Pancreas (tissue), 10 donors: Measurements from ENCODE around the gene ITSN1. TPM values are rescaled to one million over a fixed set of nuclear protein-coding genes. Genes with fewer than 3 reads are reported as not detected.

Source experiments
- ATAC-seq, 4 donors: fragments of 200-7000 bp; cut with Tn5 transposase; one replicate each; pipeline versions ENCODE4 v1.8.0 to v1.9.1; 2020; ENCODE audit warnings: mild to moderate bottlenecking in 4 of 4, moderate library complexity in 4 of 4
- DNase-seq, 6 donors: peaks; one replicate each; pipeline ENCODE4 v3.0.0-alpha.2; 2020
- FAIRE-seq: peaks from 2 replicates; lab custom pipeline; 2012; peaks lifted over from hg19 to GRCh38; lab: Jason Lieb, UNC
- H3K27ac ChIP-seq, 4 donors: fragments of 200-600 bp; sonication (generic); 1 replicate in 3 of 4; 2 replicates in 1 of 4; pipeline versions ENCODE4 v1.5.0 to v1.8.0; 2020
- H3K27me3 ChIP-seq, 4 donors: fragments of 200-600 bp; one replicate each; pipeline ENCODE4 v1.8.0; 2021
- H3K36me3 ChIP-seq, 3 donors: fragments of 200-600 bp; sonication (generic) in 1 of 3; one replicate each; pipeline versions ENCODE4 v1.5.0 to v1.8.0; 2020 to 2021
- H3K4me1 ChIP-seq, 3 donors: fragments of 200-600 bp; one replicate each; pipeline ENCODE4 v1.8.0; 2021
- H3K4me3 ChIP-seq, 4 donors: fragments of 200-600 bp; sonication (generic) in 2 of 4; one replicate each; pipeline versions ENCODE4 v1.5.0 to v1.8.0; 2020 to 2021
- H3K9me3 ChIP-seq, 4 donors: fragments of 200-600 bp; one replicate each; pipeline ENCODE4 v1.8.0; 2021
- WGBS, 2 donors: extraction: QIAGEN DNeasy Blood & Tissue Kit; methylation state at CpG; one replicate each; pipeline ENCODE4 v1.1.7; 2013; 5-methylcytosine and 5-hydroxymethylcytosine counted together
- intact Hi-C, 3 donors: fragments of 100-400 bp; cut with DNase I; formaldehyde crosslinking; loops; one replicate each; pipeline versions ENCODE4 v1.11.1 to v1.14.2; 2022
- polyA plus RNA-seq, 2 donors: library from polyadenylated mRNA; stranded (reverse); fragments of 200-250 nt; gene quantifications; one replicate each; pipeline ENCODE4 v1.2.3, GENCODE V29; 2013
- total RNA-seq, 6 donors: library from RNA; stranded (reverse); fragmentation: NEBNext Ultra II Directional in 4 of 6; extraction: Animal tissue kit (Norgen Biotek cat#: 25700) in 4 of 6; gene quantifications; one replicate each; pipeline versions ENCODE4 v1.2.1 to v1.2.4, GENCODE V29; 2021 to 2023
- TF ChIP-seq, protein P1 (sequence below), 4 donors: fragments of 200-600 bp; sonication (generic) in 3 of 4; IDR thresholded peaks; one replicate each; pipeline versions ENCODE4 v1.5.0 to v1.8.0; 2021; ENCODE audit warnings: antibody characterized with exemption in 4 of 4
- donor health status: healthy with polysubstance abuse.
- donor health status: DM: no; HTN: no; CAD: no; lungs with moderate emphysema.
- donor health status: DM: no; HTN: no; CAD: no.
- donor health status: control.
- donor health status: control.
- donor health status: Bipolar disorder and iron deficiency.
- donor health status: DM: yes; HTN: yes; CAD: no.
- donor health status: DM: no; HTN: no; CAD: no.
- donor health status: DM: no; HTN: no; CAD: no.
- donor health status: DM: yes; HTN: yes; CAD: no.

ITSN1 gene
- total and polyA plus RNA-seq, 8 donors = 3.5 to 19.4 (median 6.0) TPM

DNA sequence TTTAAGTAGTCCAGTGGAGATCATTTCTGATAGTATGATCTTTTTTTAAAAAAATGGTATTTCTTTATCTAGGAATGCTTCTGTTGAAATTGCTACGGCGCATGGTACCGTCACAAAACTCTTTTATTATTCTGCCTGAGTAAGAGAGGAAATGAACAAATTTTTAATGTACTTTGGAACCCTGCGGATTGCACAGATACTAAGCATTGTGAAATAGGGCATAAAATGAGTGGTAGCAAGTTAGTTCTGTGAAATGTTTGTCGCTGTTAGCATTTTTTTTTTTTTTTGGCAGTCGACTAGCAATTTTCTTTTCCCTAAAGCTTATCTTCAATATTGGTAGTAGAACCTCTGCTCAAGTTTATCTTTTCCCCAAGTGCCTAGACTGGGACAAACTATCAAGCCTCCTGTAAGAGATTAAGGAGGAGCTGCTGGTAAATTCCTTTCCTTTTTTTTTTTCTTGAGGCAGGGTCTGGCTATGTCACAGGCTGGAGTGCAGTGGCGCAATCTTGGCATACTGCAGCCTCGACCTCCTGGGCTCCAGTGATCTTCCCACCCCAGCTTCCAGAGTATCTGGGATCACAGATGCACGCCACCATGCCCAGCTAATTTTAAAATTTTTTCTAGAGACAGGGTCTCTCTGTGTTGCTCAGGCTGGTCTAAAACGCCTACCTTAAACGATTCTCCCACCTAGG, 2.2 kb downstream of the ITSN1 start:
- peak overlapping the region in 2 of 4 donors; percentile 87 to 90 for H3K4me3 ChIP-seq
- peaks cover 0 to 7% (median 5%) of the 10 kb centered on the region in 3 donors for H3K4me1 ChIP-seq
- intact Hi-C loops = no loop called here
- H3K27ac ChIP-seq = peak overlapping the region in 1 of 4 donors; percentile 41
- no peaks in the 10 kb centered on the region for H3K27me3 ChIP-seq
- no peaks in the 10 kb centered on the region for H3K36me3 ChIP-seq
- WGBS, 2 donors = 62 to 74% methylated on average over 11 of the region's 11 CpGs
- TF ChIP-seq, protein P1, sequence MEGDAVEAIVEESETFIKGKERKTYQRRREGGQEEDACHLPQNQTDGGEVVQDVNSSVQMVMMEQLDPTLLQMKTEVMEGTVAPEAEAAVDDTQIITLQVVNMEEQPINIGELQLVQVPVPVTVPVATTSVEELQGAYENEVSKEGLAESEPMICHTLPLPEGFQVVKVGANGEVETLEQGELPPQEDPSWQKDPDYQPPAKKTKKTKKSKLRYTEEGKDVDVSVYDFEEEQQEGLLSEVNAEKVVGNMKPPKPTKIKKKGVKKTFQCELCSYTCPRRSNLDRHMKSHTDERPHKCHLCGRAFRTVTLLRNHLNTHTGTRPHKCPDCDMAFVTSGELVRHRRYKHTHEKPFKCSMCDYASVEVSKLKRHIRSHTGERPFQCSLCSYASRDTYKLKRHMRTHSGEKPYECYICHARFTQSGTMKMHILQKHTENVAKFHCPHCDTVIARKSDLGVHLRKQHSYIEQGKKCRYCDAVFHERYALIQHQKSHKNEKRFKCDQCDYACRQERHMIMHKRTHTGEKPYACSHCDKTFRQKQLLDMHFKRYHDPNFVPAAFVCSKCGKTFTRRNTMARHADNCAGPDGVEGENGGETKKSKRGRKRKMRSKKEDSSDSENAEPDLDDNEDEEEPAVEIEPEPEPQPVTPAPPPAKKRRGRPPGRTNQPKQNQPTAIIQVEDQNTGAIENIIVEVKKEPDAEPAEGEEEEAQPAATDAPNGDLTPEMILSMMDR (IDR thresholded peaks at IDR 0.05) = no peak
- ATAC-seq = no peak
- no peaks in the 10 kb centered on the region for H3K9me3 ChIP-seq
- DNase-seq = no peak
- no peak for FAIRE-seq

DNA sequence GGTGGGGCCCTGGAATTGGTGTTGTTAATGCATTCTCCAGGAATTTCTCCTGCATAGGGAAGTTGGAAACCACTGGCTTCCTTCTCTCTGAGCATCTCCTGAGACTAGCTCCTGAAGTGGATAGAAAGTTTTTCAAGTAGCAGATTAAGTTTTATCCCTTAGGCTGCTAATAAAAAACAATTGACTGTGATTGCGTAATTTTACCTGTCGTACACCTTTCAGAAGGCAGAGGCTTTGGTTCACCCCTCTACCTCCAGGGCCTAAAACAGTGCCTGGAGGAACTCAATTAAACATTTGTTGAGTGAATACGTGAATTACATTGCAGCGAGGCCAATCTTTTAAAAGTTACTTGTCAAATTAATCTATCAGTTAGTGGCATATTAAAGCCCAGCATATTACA, 3.4 kb downstream of the ITSN1 start:
- no peaks in the 10 kb centered on the region for H3K36me3 ChIP-seq
- peaks cover 0 to 3% (median 2%) of the 10 kb centered on the region in 3 donors for H3K4me1 ChIP-seq
- no peak for FAIRE-seq
- no peak overlapping the region for H3K4me3 ChIP-seq
- WGBS, 2 donors = 84 to 85% methylated on average over 4 of the region's 4 CpGs
- TF ChIP-seq, protein P1 (IDR thresholded peaks at IDR 0.05) = no peak
- no peak for DNase-seq
- intact Hi-C loops = no loop called here
- no peak overlapping the region for H3K27ac ChIP-seq
- H3K27me3 ChIP-seq = no peaks in the 10 kb centered on the region
- no peaks in the 10 kb centered on the region for H3K9me3 ChIP-seq
- no peak for ATAC-seq

DNA sequence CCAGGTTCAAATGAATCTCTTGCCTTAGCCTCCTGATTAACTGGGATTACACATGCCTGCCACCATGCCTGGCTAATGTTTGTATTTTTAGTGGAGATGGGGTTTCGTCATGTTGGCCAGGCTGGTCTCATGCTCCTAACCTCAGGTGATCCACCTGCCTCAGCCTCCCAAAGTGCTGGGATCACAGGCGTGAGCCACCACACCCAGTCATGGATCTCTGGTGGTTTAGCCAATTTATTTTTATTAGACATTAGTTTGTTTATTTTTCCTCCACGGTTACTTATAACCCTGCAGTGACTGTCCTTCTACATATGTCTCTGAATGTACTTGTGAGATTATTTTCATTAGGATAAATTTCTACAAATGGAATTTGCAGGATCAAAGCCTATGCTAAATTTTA, 5.3 kb downstream of the ITSN1 start:
- Histone ChIP-seq H3K36me3 (no peaks in the 10 kb centered on the region), H3K27me3 (no peaks in the 10 kb centered on the region), H3K4me1 (peaks cover 0 to 3% (median 0%) of the 10 kb centered on the region in 3 donors), H3K27ac (no peak overlapping the region), H3K4me3 (no peak overlapping the region), H3K9me3 (no peaks in the 10 kb centered on the region)
- no peak for ATAC-seq
- no peak for FAIRE-seq
- no peak for DNase-seq
- WGBS, 2 donors = 70 to 81% methylated on average over 3 of the region's 3 CpGs
- intact Hi-C loops = no loop called here
- TF ChIP-seq, protein P1 (IDR thresholded peaks at IDR 0.05) = no peak

DNA sequence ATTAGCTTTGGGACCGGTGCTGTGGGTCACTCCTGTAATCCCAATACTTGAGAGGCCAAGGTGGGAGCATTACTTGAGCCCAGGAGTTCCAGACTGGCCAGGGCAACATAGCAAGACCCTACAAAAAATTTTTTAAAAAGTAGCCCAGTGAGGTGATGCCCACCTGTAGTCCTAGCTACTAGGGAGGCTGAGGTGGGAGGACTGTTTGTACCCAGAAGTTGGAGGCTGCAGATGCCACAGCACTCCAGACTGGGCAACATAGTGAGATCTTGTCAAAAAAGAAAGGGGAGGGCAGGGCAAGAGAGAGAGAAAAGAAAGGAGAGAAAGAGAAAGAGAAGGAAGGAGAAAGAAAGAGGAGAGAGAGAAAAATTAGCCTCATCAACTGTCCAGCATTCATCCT, 6.3 kb downstream of the ITSN1 start:
- TF ChIP-seq, protein P1 (IDR thresholded peaks at IDR 0.05) = no peak

DNA sequence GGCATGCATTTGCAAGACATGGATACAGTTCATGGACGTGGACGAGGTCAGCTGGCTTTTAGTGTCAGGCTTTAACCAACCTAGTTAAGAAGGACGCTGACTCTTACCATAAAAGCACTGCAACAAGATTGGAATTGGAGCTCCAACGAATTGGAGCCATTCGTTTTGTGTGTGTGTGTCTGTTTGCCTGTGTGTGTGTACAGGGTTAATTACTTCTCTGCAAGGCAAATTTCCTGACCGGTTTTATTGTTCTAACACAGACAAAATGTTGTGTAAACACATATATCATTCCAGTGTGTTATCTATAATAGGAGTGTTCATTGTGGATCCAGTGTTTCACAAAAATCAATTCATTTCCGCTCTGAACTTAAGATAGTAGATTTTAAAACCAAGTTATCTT, 7.9 kb downstream of the ITSN1 start:
- H3K4me1 ChIP-seq = peaks cover 0 to 3% (median 0%) of the 10 kb centered on the region in 3 donors
- no peaks in the 10 kb centered on the region for H3K9me3 ChIP-seq
- no peaks in the 10 kb centered on the region for H3K27me3 ChIP-seq
- DNase-seq (no peak), ATAC-seq (peak in 1 of 4 donors; percentile 36), FAIRE-seq (no peak)
- intact Hi-C loops = no loop called here
- no peak overlapping the region for H3K4me3 ChIP-seq
- WGBS, 2 donors = 32 to 33% methylated on average over 7 of the region's 7 CpGs
- H3K27ac ChIP-seq = no peak overlapping the region
- no peaks in the 10 kb centered on the region for H3K36me3 ChIP-seq
- TF ChIP-seq, protein P1 (IDR thresholded peaks at IDR 0.05) = no peak

More for the DNA sequence above, 6.3 kb downstream of the ITSN1 start:
- intact Hi-C loops = no loop called here
- no peak overlapping the region for H3K4me3 ChIP-seq
- FAIRE-seq = no peak
- H3K9me3 ChIP-seq = no peaks in the 10 kb centered on the region
- peaks cover 0 to 3% (median 0%) of the 10 kb centered on the region in 3 donors for H3K4me1 ChIP-seq
- no peaks in the 10 kb centered on the region for H3K27me3 ChIP-seq
- no peak for ATAC-seq
- H3K36me3 ChIP-seq = no peaks in the 10 kb centered on the region
- H3K27ac ChIP-seq = no peak overlapping the region
- WGBS, 2 donors = 93 to 97% methylated on average over 1 of the region's 1 CpG
- no peak for DNase-seq
